H9 (cell line): Measurements from ENCODE around the gene EIF3D. TPM values are rescaled to one million over a fixed set of nuclear protein-coding genes. Genes with fewer than 3 reads are reported as not detected.

Source experiments
- DNase-seq: peaks from one replicate; pipeline ENCODE4 v3.0.0-alpha.2; 2017
- H2AFZ ChIP-seq: one replicate; pipeline ENCODE4 v1.6.1; 2013; ENCODE audit warnings: mild to moderate bottlenecking, low read length, control low read depth, moderate library complexity
- H2AK5ac ChIP-seq: 2 replicates; pipeline ENCODE4 v1.6.1; 2013; ENCODE audit warnings: low read length, control low read depth, mixed read lengths; ENCODE audit not compliant: insufficient read length
- H2BK120ac ChIP-seq: one replicate; pipeline ENCODE4 v1.6.1; 2013; ENCODE audit warnings: low read depth, mild to moderate bottlenecking, low read length, control low read depth, inconsistent platforms; ENCODE audit not compliant: poor library complexity, severe bottlenecking
- H2BK12ac ChIP-seq: 2 replicates; pipeline ENCODE4 v1.6.1; 2013; ENCODE audit warnings: low read length, control low read depth, mixed read lengths, low read depth; ENCODE audit not compliant: insufficient read length
- H2BK15ac ChIP-seq: 2 replicates; pipeline ENCODE4 v1.6.1; 2013; ENCODE audit warnings: low read depth, low read length, control low read depth
- H2BK20ac ChIP-seq: one replicate; pipeline ENCODE4 v1.6.1; 2013; ENCODE audit warnings: low read depth, mild to moderate bottlenecking, low read length, control low read depth, inconsistent platforms; ENCODE audit not compliant: poor library complexity, severe bottlenecking
- H2BK5ac ChIP-seq: 2 replicates; pipeline ENCODE4 v1.6.1; 2013; ENCODE audit warnings: low read length, control low read depth, mixed read lengths; ENCODE audit not compliant: insufficient read length
- H3K14ac ChIP-seq: 2 replicates; pipeline ENCODE4 v1.6.1; 2013; ENCODE audit warnings: low read length, control low read depth; ENCODE audit not compliant: insufficient read depth
- H3K18ac ChIP-seq: 2 replicates; pipeline ENCODE4 v1.6.1; 2013; ENCODE audit warnings: low read depth, mild to moderate bottlenecking, mixed read lengths, low read length, control low read depth; ENCODE audit not compliant: insufficient read length
- H3K23ac ChIP-seq: 2 replicates; pipeline ENCODE4 v1.6.1; 2013; ENCODE audit warnings: low read length, control low read depth, mixed read lengths, low read depth; ENCODE audit not compliant: insufficient read length
- H3K23me2 ChIP-seq: 2 replicates; pipeline ENCODE4 v1.6.1; 2013; ENCODE audit warnings: low read depth, mild to moderate bottlenecking, mixed read lengths, low read length, control low read depth; ENCODE audit not compliant: insufficient read length, poor library complexity, severe bottlenecking
- H3K27ac ChIP-seq: 2 replicates; pipeline ENCODE4 v1.5.1; 2013; ENCODE audit warnings: low read length, control low read depth, mixed read lengths, low read depth; ENCODE audit not compliant: insufficient read length
- H3K27me3 ChIP-seq: 2 replicates; pipeline ENCODE4 v1.6.1; 2013; ENCODE audit warnings: low read length, control low read depth, inconsistent platforms; ENCODE audit not compliant: insufficient read depth
- H3K4ac ChIP-seq: 2 replicates; pipeline ENCODE4 v1.6.1; 2013; ENCODE audit warnings: low read depth, mild to moderate bottlenecking, control low read depth, inconsistent platforms, low read length, moderate library complexity
- H3K4me1 ChIP-seq: 2 replicates; pipeline ENCODE4 v1.6.1; 2013; ENCODE audit warnings: low read length, control low read depth, inconsistent platforms; ENCODE audit not compliant: insufficient read depth
- H3K4me2 ChIP-seq: 2 replicates; pipeline ENCODE4 v1.6.1; 2013; ENCODE audit warnings: low read length, control low read depth, mixed read lengths; ENCODE audit not compliant: insufficient read length, insufficient read depth
- H3K56ac ChIP-seq: 2 replicates; pipeline ENCODE4 v1.6.1; 2013; ENCODE audit warnings: low read depth, mild to moderate bottlenecking, mixed read lengths, low read length, control low read depth; ENCODE audit not compliant: insufficient read length
- H3K79me1 ChIP-seq: 2 replicates; pipeline ENCODE4 v1.6.1; 2013; ENCODE audit warnings: low read depth, mild to moderate bottlenecking, moderate library complexity, low read length, control low read depth, inconsistent platforms; ENCODE audit not compliant: insufficient read depth, poor library complexity, severe bottlenecking
- H3K79me2 ChIP-seq: 2 replicates; pipeline ENCODE4 v1.6.1; 2013; ENCODE audit warnings: low read length, control low read depth, inconsistent platforms; ENCODE audit not compliant: insufficient read depth
- H3K9ac ChIP-seq: 2 replicates; pipeline ENCODE4 v1.6.1; 2013; ENCODE audit warnings: low read length, control low read depth, mixed read lengths; ENCODE audit not compliant: insufficient read length; ENCODE audit errors: extremely low read depth
- H3K9me3 ChIP-seq: one replicate; pipeline ENCODE4 v1.6.1; 2013; ENCODE audit warnings: low read depth, low read length, inconsistent platforms; ENCODE audit not compliant: control insufficient read depth
- H3T11ph ChIP-seq: one replicate; pipeline ENCODE4 v1.6.1; 2013; ENCODE audit warnings: mild to moderate bottlenecking, low read length, control low read depth, inconsistent platforms
- H4K20me1 ChIP-seq: one replicate; pipeline ENCODE4 v1.6.1; 2013; ENCODE audit not compliant: control insufficient read depth, insufficient read length, insufficient read depth
- H4K5ac ChIP-seq: 2 replicates; pipeline ENCODE4 v1.6.1; 2013; ENCODE audit warnings: low read depth, mild to moderate bottlenecking, mixed read lengths, low read length, control low read depth; ENCODE audit not compliant: insufficient read length
- H4K8ac ChIP-seq: replicated peaks from 2 replicates; pipeline ENCODE4 v1.6.1; 2013; ENCODE audit warnings: low read length, control low read depth, mixed read lengths, low read depth; ENCODE audit not compliant: insufficient read length
- H4K91ac ChIP-seq: 2 replicates; pipeline ENCODE4 v1.6.1; 2013; ENCODE audit warnings: low read depth, mild to moderate bottlenecking, moderate library complexity, mixed read lengths, low read length, control low read depth; ENCODE audit not compliant: insufficient read length
- H3K27ac Mint-ChIP-seq, 3 experiments: 2 replicates in 2 of 3; 3 replicates in 1 of 3; pipeline ENCODE4 v1.8.0; 2020 to 2021; ENCODE audit warnings: mixed read lengths in 3 of 3, mild to moderate bottlenecking in 1 of 3, moderate library complexity in 1 of 3
- H3K27me3 Mint-ChIP-seq: 2 replicates; pipeline ENCODE4 v1.8.0; 2021; ENCODE audit warnings: low read depth, mild to moderate bottlenecking, moderate library complexity, mixed read lengths
- H3K36me3 Mint-ChIP-seq, 3 experiments: 2 replicates in 2 of 3; 3 replicates in 1 of 3; pipeline ENCODE4 v1.8.0; 2020 to 2021; ENCODE audit warnings: low read depth in 3 of 3, mixed read lengths in 3 of 3; ENCODE audit not compliant: insufficient read depth in 1 of 3
- H3K4me1 Mint-ChIP-seq, 2 experiments: 2 replicates each; pipeline ENCODE4 v1.8.0; 2020; ENCODE audit warnings: mixed read lengths in 2 of 2
- H3K4me3 Mint-ChIP-seq, 2 experiments: 2 replicates in 1 of 2; 3 replicates in 1 of 2; pipeline ENCODE4 v1.8.0; 2020 to 2021; ENCODE audit warnings: mild to moderate bottlenecking in 2 of 2, mixed read lengths in 2 of 2, moderate library complexity in 1 of 2
- H3K9me3 Mint-ChIP-seq, 2 experiments: 2 replicates in 1 of 2; 3 replicates in 1 of 2; pipeline ENCODE4 v1.8.0; 2020; ENCODE audit warnings: mild to moderate bottlenecking in 2 of 2, mixed read lengths in 2 of 2, moderate library complexity in 1 of 2
- CTCF ChIP-seq: fragments of 200-600 bp; sonication (generic); conservative IDR thresholded peaks from 3 replicates; pipeline ENCODE4 v1.8.0; 2021; ENCODE audit warnings: antibody characterized with exemption, mild to moderate bottlenecking
- WGBS: extraction: QIAGEN DNeasy Blood & Tissue Kit; methylation state at CpG from one replicate; pipeline ENCODE4 v1.1.7; 2013; ENCODE audit warnings: missing lambda C conversion rate, low lambda C conversion rate, mixed read lengths; ENCODE audit not compliant: insufficient read length; ENCODE audit errors: extremely low coverage; 5-methylcytosine and 5-hydroxymethylcytosine counted together
- total RNA-seq: library from RNA; stranded (reverse); gene quantifications from 2 replicates; pipeline ENCODE4 v1.2.1, GENCODE V29; 2021

Gene EIF3D
- total RNA-seq, 1 experiment from 2014 or later: 198 TPM

- H3K4me3 Mint-ChIP-seq: no peak overlapping the region
Observed at GRCh38 chr22:36492109-36492508, 36.9 kb downstream of the EIF3D start.

More at GRCh38 chr22:36492109-36492508, 36.9 kb downstream of the EIF3D start:
- Mint-ChIP-seq H3K27me3 (no peaks in the 10 kb centered on the region), H3K27ac (no peak overlapping the region; a peak in 1 of 7 replicates), H3K9me3 (no peaks in the 10 kb centered on the region; a peak in 2 of 5 replicates), H3K4me1 (no peaks in the 10 kb centered on the region), H3K36me3 (peaks cover 24 to 68% (median 56%) of the 10 kb centered on the region in 3 experiments)
- Histone ChIP-seq H3T11ph (no peak overlapping the region), H2AK5ac (no peak overlapping the region), H3K18ac (no peak overlapping the region), H2BK20ac (no peak overlapping the region), H4K20me1 (no peaks in the 10 kb centered on the region), H3K9me3 (no peaks in the 10 kb centered on the region), H2BK120ac (no peak overlapping the region), H3K4me1 (no peaks in the 10 kb centered on the region), H2AFZ (no peak overlapping the region), H3K27me3 (no peaks in the 10 kb centered on the region), H3K23ac (no peak overlapping the region), H4K8ac (no peak overlapping the region), H2BK5ac (no peak overlapping the region), H3K14ac (no peak overlapping the region), H3K79me2 (no peaks in the 10 kb centered on the region), H3K79me1 (no peaks in the 10 kb centered on the region), H3K23me2 (no peaks in the 10 kb centered on the region), H3K9ac (no peak overlapping the region), H2BK15ac (no peak overlapping the region), H3K27ac (no peak overlapping the region), H2BK12ac (no peak overlapping the region), H4K91ac (no peak overlapping the region), H3K4ac (no peak overlapping the region), H3K4me2 (no peak overlapping the region), H3K56ac (no peak overlapping the region), H4K5ac (no peak overlapping the region)
- DNase-seq: no peak
- WGBS: no CpG with 5 or more reads among the region's 5 CpGs
- no peak for TF ChIP-seq CTCF
